Coronary artery (tissue), 2 donors: ENCODE results near the gene MUS81.
"Not testable (repeated sequence)": the region's sequence is repeated elsewhere in the genome, so short reads cannot be mapped to it uniquely, and the experiment has no call there.

Experiments
- DNase-seq: peaks from one replicate; pipeline ENCODE4 v3.0.0-alpha.2; 2017; ENCODE audit warnings: low spot score
- H3K27ac ChIP-seq, 2 donors: fragments of 200-600 bp; sonication (generic); one replicate each; pipeline ENCODE4 v1.5.1; 2016 to 2019
- H3K4me3 ChIP-seq: fragments of 200-600 bp; sonication (generic); 2 replicates; pipeline ENCODE4 v1.5.1; 2016; ENCODE audit warnings: mild to moderate bottlenecking, moderate library complexity
- CTCF ChIP-seq: fragments of 200-600 bp; sonication (generic); IDR thresholded peaks from one replicate; pipeline ENCODE4 v1.5.1; 2019; ENCODE audit warnings: antibody characterized with exemption

The MUS81 gene

DNA sequence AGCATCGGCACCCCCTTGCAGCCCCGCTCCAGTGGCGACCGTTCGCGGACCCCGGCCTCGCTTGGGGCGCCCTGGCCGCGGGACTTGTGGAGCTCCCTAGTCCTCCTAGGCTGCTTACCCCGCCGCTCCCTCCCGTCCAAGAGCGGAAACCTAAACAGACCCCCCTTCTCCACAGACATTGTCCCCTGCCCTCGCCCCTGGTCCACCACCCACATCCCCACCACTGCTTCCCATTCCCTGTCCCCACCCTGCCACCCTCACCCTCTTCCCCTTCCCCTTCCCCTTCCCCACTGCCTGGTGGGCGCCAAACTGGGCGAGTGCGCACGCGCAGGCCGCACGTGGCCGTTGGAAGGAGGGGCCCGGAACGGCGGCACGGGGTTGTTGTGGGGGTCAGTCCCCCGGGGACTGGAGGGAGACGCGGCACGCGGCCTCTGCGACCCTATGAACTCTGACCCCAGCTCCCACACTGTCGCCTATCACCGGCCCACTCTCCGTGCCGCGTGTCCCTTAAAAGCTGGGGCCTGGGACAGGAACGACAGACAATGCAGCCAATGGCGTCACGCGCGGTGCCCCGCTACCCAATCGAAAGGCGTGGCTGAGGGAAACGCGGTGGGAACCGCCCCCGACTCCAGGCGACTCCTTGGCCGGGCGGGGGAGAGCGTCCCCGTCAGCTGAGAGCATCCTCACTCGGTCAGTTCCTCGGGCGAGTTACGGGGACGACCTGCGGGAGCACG is 26.8 kb upstream of the MUS81 start, which contains the start of gene SNX32:
Gene SNX32, plus strand, starts transcription at position 667 of the 734 bp plus-strand sequence. CDS start 103 bp downstream, outside the sequence.
- H3K27ac ChIP-seq = peak within 1 kb of the TSS in 1 of 2 donors; percentile 45
- no peak for TF ChIP-seq CTCF

GRCh38 chr11:65834202-65834601 is 26.0 kb upstream of the MUS81 start:
- peak overlapping the region; percentile 82 for H3K4me3 ChIP-seq
- no peak overlapping the region for H3K27ac ChIP-seq
- no peak for TF ChIP-seq CTCF
- DNase-seq = no peak

More for the DNA sequence above, 26.8 kb upstream of the MUS81 start, which contains the start of gene SNX32:
- peak within 1 kb of the TSS; percentile 82 for H3K4me3 ChIP-seq
- peak; percentile 96 for DNase-seq

GRCh38 chr11:65842144-65842543 is 18.1 kb upstream of the MUS81 start:
- DNase-seq = no peak
- Histone ChIP-seq H3K27ac (no peak overlapping the region), H3K4me3 (no peak overlapping the region)
- TF ChIP-seq CTCF = no peak

DNA sequence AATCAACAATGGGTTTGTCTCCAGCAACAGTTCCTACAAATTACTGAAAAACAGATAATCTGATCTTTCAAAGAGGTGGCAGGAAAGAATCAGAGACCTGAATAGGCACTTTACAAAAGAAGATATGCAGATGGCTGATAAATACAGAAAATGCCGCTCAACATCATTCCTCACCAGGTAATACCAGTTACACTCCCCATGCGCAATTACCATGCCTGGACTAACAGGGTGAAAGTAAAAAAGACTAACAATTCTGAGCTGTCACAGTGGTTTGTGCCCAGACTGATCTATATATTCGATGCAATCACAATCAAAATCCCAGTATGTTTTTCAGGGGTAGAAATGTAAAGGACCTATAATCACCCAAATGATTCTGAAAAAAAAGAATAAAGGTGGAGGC is 16.4 kb upstream of the MUS81 start:
- Histone ChIP-seq H3K27ac (no peak overlapping the region), H3K4me3 (no peak overlapping the region)
- no peak for DNase-seq
- no peak for TF ChIP-seq CTCF

- no peak overlapping the region for H3K4me3 ChIP-seq
- no peak overlapping the region for H3K27ac ChIP-seq
- TF ChIP-seq CTCF = no peak
- DNase-seq = no peak
These were observed 15.9 kb upstream of the MUS81 start for GRCh38 chr11:65844231-65844872.

DNA sequence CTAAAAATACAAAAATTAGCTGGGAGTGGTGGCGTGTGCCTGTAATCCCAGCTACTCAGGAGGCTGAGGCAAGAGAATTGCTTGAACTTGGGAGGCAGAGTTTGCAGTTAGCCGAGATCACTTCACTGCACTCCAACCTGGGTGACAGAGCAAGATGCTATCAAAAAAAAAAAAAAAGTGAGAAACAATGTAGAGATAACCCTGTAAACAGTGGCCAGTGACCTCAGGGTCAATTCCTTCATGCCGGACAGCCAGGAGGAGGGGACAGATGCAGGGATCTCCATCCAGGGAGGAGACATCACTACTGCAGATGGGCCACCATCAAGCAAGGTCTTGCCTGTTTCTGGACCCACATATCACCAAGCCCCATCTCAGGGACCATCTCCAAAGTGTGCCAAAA is 12.5 kb upstream of the MUS81 start:
- no peak for TF ChIP-seq CTCF
- no peak overlapping the region for H3K4me3 ChIP-seq
- H3K27ac ChIP-seq = no peak overlapping the region
- no peak for DNase-seq

DNA sequence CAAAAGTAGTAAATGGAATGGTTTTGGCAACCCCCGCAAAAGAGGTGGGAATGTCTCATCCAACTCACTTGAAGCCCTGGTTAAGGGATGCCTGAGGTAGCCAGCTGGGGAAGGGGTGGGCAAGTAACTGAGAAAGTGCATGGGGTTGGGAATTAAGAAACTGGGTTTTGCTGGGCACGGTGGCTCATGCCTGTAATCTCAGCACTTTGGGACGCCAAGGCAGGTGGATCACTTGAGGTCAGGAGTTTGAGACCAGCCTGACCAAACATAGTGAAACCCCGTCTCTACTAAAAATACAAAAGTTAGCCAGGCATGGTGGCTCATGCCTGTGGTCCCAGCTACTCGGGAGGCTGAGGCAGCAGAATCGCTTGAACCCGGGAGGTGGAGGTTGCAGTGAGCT is 11.5 kb upstream of the MUS81 start:
- not testable (repeated sequence) for DNase-seq, H3K4me3 ChIP-seq, H3K27ac ChIP-seq
